HepG2 (cell line): ENCODE measurements around the gene HLA-F. TPM values are rescaled to one million over a fixed set of nuclear protein-coding genes. Genes with fewer than 3 reads are reported as not detected.

Experiments used
- ARHGAP35 ChIP-seq: sonication (generic); formaldehyde crosslinking; IDR thresholded peaks from 2 replicates; pipeline ENCODE4 v1.9.0; 2022; ENCODE audit warnings: mild to moderate bottlenecking, inconsistent platforms, moderate library complexity, missing genetic modification reagents, borderline replicate concordance
- ARID4A ChIP-seq: sonication (generic); formaldehyde crosslinking; IDR thresholded peaks from 2 replicates; pipeline ENCODE4 v1.5.0; 2020; ENCODE audit warnings: mild to moderate bottlenecking, missing genetic modification reagents, borderline replicate concordance
- GABPB1 ChIP-seq: IDR thresholded peaks from 2 replicates; pipeline ENCODE4 v1.6.1; 2016; ENCODE audit warnings: mild to moderate bottlenecking, missing genetic modification reagents, moderate library complexity, missing compliant biosample characterization
- GRHL1 ChIP-seq: sonication (generic); formaldehyde crosslinking; conservative IDR thresholded peaks from 2 replicates; pipeline ENCODE4 v1.8.0; 2022; ENCODE audit warnings: missing genetic modification reagents
- GTF3A ChIP-seq: sonication (generic); formaldehyde crosslinking; conservative IDR thresholded peaks from 2 replicates; pipeline ENCODE4 v1.4.0; 2020; ENCODE audit warnings: mild to moderate bottlenecking, missing genetic modification reagents
- HDAC2 ChIP-seq: sonication (generic); formaldehyde crosslinking; IDR thresholded peaks from 2 replicates; pipeline ENCODE4 v1.4.0; 2020; ENCODE audit warnings: missing genetic modification reagents
- IKZF5 ChIP-seq: IDR thresholded peaks from 2 replicates; pipeline ENCODE4 v1.6.1; 2018; ENCODE audit warnings: missing genetic modification reagents, mild to moderate bottlenecking, missing compliant biosample characterization
- IRX3 ChIP-seq: sonication (generic); formaldehyde crosslinking; IDR thresholded peaks from 2 replicates; pipeline ENCODE4 v1.8.1; 2023; ENCODE audit warnings: mild to moderate bottlenecking, low read depth, missing genetic modification reagents, borderline replicate concordance
- NFYC ChIP-seq: IDR thresholded peaks from 2 replicates; pipeline ENCODE4 v1.6.1; 2016; ENCODE audit warnings: missing genetic modification reagents, missing compliant biosample characterization
- NRL ChIP-seq: sonication (generic); formaldehyde crosslinking; IDR thresholded peaks from 2 replicates; pipeline ENCODE4 v1.5.0; 2020; ENCODE audit warnings: missing genetic modification reagents, mild to moderate bottlenecking, moderate library complexity, borderline replicate concordance
- POLR2AphosphoS5 ChIP-seq: IDR thresholded peaks from 2 replicates; pipeline ENCODE4 v1.6.1; 2012; ENCODE audit warnings: low read depth, low read length
- SNAI1 ChIP-seq: sonication (generic); formaldehyde crosslinking; IDR thresholded peaks from 2 replicates; pipeline ENCODE4 v1.5.0; 2020; ENCODE audit warnings: mild to moderate bottlenecking, missing genetic modification reagents, borderline replicate concordance
- ZNF512B ChIP-seq: sonication (generic); formaldehyde crosslinking; IDR thresholded peaks from 2 replicates; pipeline ENCODE4 v1.5.1; 2020; ENCODE audit warnings: missing genetic modification reagents, mild to moderate bottlenecking, borderline replicate concordance
- ZNF678 ChIP-seq: sonication (generic); formaldehyde crosslinking; IDR thresholded peaks from 2 replicates; pipeline ENCODE4 v1.4.0; 2020; ENCODE audit warnings: mild to moderate bottlenecking, missing genetic modification reagents
- ZNF891 ChIP-seq: sonication (generic); formaldehyde crosslinking; IDR thresholded peaks from 2 replicates; pipeline ENCODE4 v1.5.0; 2020; ENCODE audit warnings: mild to moderate bottlenecking, missing genetic modification reagents
- polyA plus RNA-seq, 8 experiments: library from polyadenylated mRNA; depleted of rRNA in 3 of 8; stranded (reverse) in 7 of 8; unstranded in 1 of 8; fragments of >200 nt; fragmentation: Illumina TruSeq in 4 of 8; extraction: Trizol in 4 of 8; gene quantifications; 2 replicates each; pipeline versions ENCODE4 v1.2.1 to v1.2.3, GENCODE V29; 2011 to 2016; ENCODE audit warnings: low read depth in 4 of 8, missing spikeins in 1 of 8, mixed read lengths in 1 of 8; ENCODE audit not compliant: insufficient read depth in 1 of 8
- total RNA-seq, 5 experiments: library from RNA; depleted of rRNA; stranded (reverse); fragments of >200 nt; fragmentation: Illumina TruSeq; extraction: Trizol; gene quantifications; 2 replicates each; pipeline ENCODE4 v1.2.3, GENCODE V29; 2016; ENCODE audit warnings: low read depth in 1 of 5

The HLA-F gene
- total and polyA plus RNA-seq, 2 of the 13 experiments (the other 11 are each of a cell fraction or from before 2014, with no cell fraction given), result 6.0 to 6.1 TPM

- TF ChIP-seq ZNF891 (CRISPR knock-in tag), result peak; percentile 69; the same call in 1 of the 2 replicates
- peak; percentile 88; the same call in 1 of the 2 replicates for TF ChIP-seq SNAI1 (CRISPR knock-in tag)
- no peak for TF ChIP-seq GRHL1 (CRISPR knock-in tag)
- TF ChIP-seq ZNF512B (CRISPR knock-in tag), result 0 out of 2 replicates have a peak, but pooled peaks have one; percentile 77
- TF ChIP-seq NFYC (CRISPR knock-in tag), result peak; percentile 89
- TF ChIP-seq ARHGAP35 (CRISPR knock-in tag), result 0 out of 2 replicates have a peak, but pooled peaks have one; percentile 21
- peak; percentile 58; the same call in 1 of the 2 replicates for TF ChIP-seq IRX3
- TF ChIP-seq HDAC2, result peak; percentile 22; the same call in 1 of the 2 replicates
- peak; percentile 40; the same call in 1 of the 2 replicates for TF ChIP-seq ZNF678 (CRISPR knock-in tag)
- TF ChIP-seq ARID4A (CRISPR knock-in tag), result peak; percentile 37; the same call in 1 of the 2 replicates
- TF ChIP-seq POLR2AphosphoS5, result peak; percentile 55; the same call in 1 of the 2 replicates
- peak; percentile 22; the same call in 1 of the 2 replicates for TF ChIP-seq IKZF5 (CRISPR knock-in tag)
- TF ChIP-seq NRL (CRISPR knock-in tag), result peak; percentile 87; the same call in 1 of the 2 replicates
- TF ChIP-seq GTF3A, result peak; percentile 49; the same call in 1 of the 2 replicates
- TF ChIP-seq GABPB1, result peak; percentile 80
These were observed 25.4 kb downstream of the HLA-F start (continued) for GRCh38 chr6:29748391-29749307.
